Activated naive CD8-positive, alpha-beta T cell treated with anti-CD3 and anti-CD28 coated beads, Interleukin-2, amount 10 ng/mL, durations not matched to agents 7 days and 5 days (primary cell): ENCODE measurements around the gene TRAPPC11. TPM values are rescaled to one million over a fixed set of nuclear protein-coding genes. Genes with fewer than 3 reads are reported as not detected.
"Not testable (repeated sequence)": the region's sequence is repeated elsewhere in the genome, so short reads cannot be mapped to it uniquely, and the experiment has no call there.

Experiments
- ATAC-seq: fragments of 150-1000 bp; cut with Tn5 transposase; one replicate; pipeline ENCODE4 v1.10.0; 2021; ENCODE audit warnings: low read depth, moderate library complexity
- POLR2A ChIA-PET: fragments of 350-600 bp; sonication (Branson Sonifier 250); formaldehyde crosslinking; loops from one replicate; lab custom pipeline; 2021; ENCODE audit warnings: antibody characterized with exemption; lab: Charles Lee
- DNase-seq: peaks from one replicate; pipeline ENCODE4 v3.0.0; 2021
- H3K27ac Mint-ChIP-seq: one replicate; pipeline ENCODE4 v1.8.0; 2022; ENCODE audit warnings: mild to moderate bottlenecking, mixed read lengths
- H3K27me3 Mint-ChIP-seq: one replicate; pipeline ENCODE4 v1.8.0; 2022; ENCODE audit warnings: mild to moderate bottlenecking, moderate library complexity, mixed read lengths
- H3K36me3 Mint-ChIP-seq: one replicate; pipeline ENCODE4 v1.8.0; 2021; ENCODE audit warnings: mild to moderate bottlenecking, mixed read lengths
- H3K4me1 Mint-ChIP-seq: one replicate; pipeline ENCODE4 v1.8.0; 2021; ENCODE audit warnings: mixed read lengths
- H3K4me3 Mint-ChIP-seq: one replicate; pipeline ENCODE4 v1.8.0; 2022; ENCODE audit warnings: mild to moderate bottlenecking, moderate library complexity, mixed read lengths
- H3K9me3 Mint-ChIP-seq: one replicate; pipeline ENCODE4 v1.8.0; 2021; ENCODE audit warnings: mixed read lengths
- total RNA-seq, 2 experiments: library from RNA; stranded (reverse); gene quantifications; one replicate each; pipeline ENCODE4 v1.2.3, GENCODE V29; 2021

TRAPPC11 gene
- total RNA-seq: 10 to 100 TPM; 33.0 to 34.6 TPM

- H3K36me3 Mint-ChIP-seq: peaks cover 4% of the 10 kb centered on the region
- peaks cover 32% of the 10 kb centered on the region for H3K4me1 Mint-ChIP-seq
- H3K27ac Mint-ChIP-seq: peak within 1 kb of the TSS; percentile 94
- POLR2A ChIA-PET: interaction anchor here (0.8 to 2.1 kb wide), 3 partner anchors 12 to 154 kb away, joined by 4 to 14 read pairs (median 5); partner anchors contain the start of gene ING2
- DNase-seq: peak; percentile 91
- peak; percentile 100 for ATAC-seq
- no peaks in the 10 kb centered on the region for H3K27me3 Mint-ChIP-seq
- H3K9me3 Mint-ChIP-seq: no peaks in the 10 kb centered on the region
- H3K4me3 Mint-ChIP-seq: peak within 1 kb of the TSS; percentile 98
Observed at GRCh38 chr4:183659029-183659871, at the start of gene TRAPPC11, which contains the start of gene RWDD4. Gene TRAPPC11 (plus strand): TSS chr4:183659293. CDS start chr4:183663868, 4,575 bp downstream. Gene RWDD4 (minus strand): TSS chr4:183659185. CDS start chr4:183658952, 233 bp downstream.

DNA sequence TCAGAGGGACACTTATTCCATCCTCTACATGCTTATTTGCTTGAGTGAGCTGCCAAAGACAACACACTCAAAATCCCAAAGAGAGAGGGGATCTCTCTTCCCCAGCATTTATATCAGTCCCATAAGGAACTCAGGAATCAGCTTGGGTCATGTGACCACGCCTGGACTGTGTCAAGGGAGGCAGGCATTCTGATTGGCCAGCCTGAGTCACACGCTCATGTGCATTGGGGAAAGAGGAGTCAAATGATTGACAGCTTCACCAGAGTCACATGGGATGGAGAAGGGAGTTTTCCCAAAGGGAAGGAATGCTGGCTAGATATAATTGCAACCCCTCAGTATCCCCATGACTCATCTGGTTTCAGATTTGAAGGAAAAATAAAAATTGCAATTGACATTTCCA lies 49.1 kb upstream of the TRAPPC11 start:
- no peaks in the 10 kb centered on the region for H3K9me3 Mint-ChIP-seq
- ATAC-seq (no peak), DNase-seq (no peak)
- no peak overlapping the region for H3K27ac Mint-ChIP-seq
- POLR2A ChIA-PET: no interaction called here
- H3K4me1 Mint-ChIP-seq: no peaks in the 10 kb centered on the region
- no peak overlapping the region for H3K4me3 Mint-ChIP-seq
- no peaks in the 10 kb centered on the region for H3K36me3 Mint-ChIP-seq
- peaks cover 9% of the 10 kb centered on the region for H3K27me3 Mint-ChIP-seq

GRCh38 chr4:183610613-183611012 lies 48.5 kb upstream of the TRAPPC11 start:
- no peaks in the 10 kb centered on the region for H3K36me3 Mint-ChIP-seq
- H3K4me1 Mint-ChIP-seq: no peaks in the 10 kb centered on the region
- H3K27me3 Mint-ChIP-seq: peaks cover 11% of the 10 kb centered on the region
- no peaks in the 10 kb centered on the region for H3K9me3 Mint-ChIP-seq
- no peak overlapping the region for H3K27ac Mint-ChIP-seq
- no peak for DNase-seq
- POLR2A ChIA-PET: no interaction called here
- ATAC-seq: no peak
- no peak overlapping the region for H3K4me3 Mint-ChIP-seq

- no peak for DNase-seq
- ATAC-seq: no peak
- Mint-ChIP-seq H3K27me3 (peaks cover 14% of the 10 kb centered on the region), H3K9me3 (no peaks in the 10 kb centered on the region), H3K4me1 (no peaks in the 10 kb centered on the region), H3K36me3 (no peaks in the 10 kb centered on the region), H3K27ac (no peak overlapping the region), H3K4me3 (no peak overlapping the region)
- POLR2A ChIA-PET: no interaction called here
Observed at GRCh38 chr4:183611210-183611830, 47.8 kb upstream of the TRAPPC11 start.

DNA sequence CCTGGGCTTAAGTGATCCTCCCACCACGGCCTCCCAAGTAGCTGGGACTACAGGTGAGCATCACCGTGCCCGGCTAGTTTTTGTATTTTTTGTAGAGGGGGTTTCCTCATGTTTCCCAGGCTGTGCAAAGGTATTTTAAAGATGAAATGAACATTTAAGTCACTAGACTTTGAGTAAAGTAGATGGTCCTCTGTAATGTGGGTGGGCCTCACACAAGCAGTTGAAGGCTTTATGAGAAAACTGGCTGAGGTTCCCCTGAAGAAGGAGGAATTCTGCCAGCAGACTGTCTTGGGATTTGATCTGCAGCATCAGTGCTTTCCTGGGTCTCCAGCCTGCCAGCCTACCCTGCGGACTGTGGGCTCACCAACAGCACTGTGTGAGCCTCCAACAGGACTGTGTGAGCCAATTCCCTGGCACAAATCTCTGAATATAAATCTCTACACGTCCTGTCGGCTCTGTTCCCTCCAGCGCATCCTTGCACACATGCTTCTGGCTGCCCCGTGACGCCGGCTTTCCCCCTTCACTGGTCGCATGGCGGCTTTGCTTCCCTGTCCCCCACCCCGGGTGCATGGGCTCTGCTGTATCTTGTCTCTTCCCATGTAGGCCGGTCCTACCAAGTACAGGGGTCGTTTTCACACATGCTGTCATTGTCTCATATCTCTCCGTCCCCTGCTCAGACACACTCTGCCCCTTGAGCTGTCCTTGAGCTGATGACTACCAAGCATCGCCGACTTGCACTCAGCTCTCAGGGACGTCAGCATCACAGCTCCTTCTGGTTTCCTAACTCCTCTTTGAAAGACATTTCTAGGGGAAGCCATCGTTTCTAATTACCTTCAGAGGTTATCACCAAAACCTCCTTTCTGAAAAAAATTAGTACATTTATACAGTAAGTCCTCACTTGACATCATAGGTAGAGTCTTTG lies 46.5 kb upstream of the TRAPPC11 start:
- no peaks in the 10 kb centered on the region for H3K36me3 Mint-ChIP-seq
- POLR2A ChIA-PET: no interaction called here
- H3K4me1 Mint-ChIP-seq: no peaks in the 10 kb centered on the region

DNA sequence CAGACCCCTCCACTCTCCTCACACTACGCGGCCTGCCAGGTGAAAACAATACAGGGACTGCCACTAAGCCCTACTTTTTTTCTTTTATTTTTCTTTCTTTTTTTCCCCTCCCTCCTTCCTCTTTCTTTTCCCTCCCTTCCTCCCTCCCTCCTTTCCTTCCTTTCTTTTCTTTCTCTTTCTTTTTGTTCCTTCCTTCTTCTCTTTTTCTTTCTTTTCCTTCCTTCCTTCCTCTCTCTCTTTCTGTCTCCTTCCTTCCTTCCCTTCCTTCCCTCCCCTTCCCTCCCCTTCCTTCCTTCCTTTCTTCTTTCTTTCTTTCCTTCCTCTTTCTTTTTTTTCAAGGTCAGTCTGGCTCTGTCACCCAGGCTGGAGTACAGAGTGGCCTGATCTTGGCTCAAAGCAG lies 42.0 kb upstream of the TRAPPC11 start:
- H3K4me3 Mint-ChIP-seq: no peak overlapping the region
- no peak overlapping the region for H3K27ac Mint-ChIP-seq
- POLR2A ChIA-PET: no interaction called here
- H3K4me1 Mint-ChIP-seq: peaks cover 3% of the 10 kb centered on the region
- ATAC-seq: no peak
- H3K36me3 Mint-ChIP-seq: no peaks in the 10 kb centered on the region
- H3K27me3 Mint-ChIP-seq: peaks cover 18% of the 10 kb centered on the region
- no peak for DNase-seq
- H3K9me3 Mint-ChIP-seq: no peaks in the 10 kb centered on the region

More for the DNA sequence above, 46.5 kb upstream of the TRAPPC11 start:
- H3K9me3 Mint-ChIP-seq: no peaks in the 10 kb centered on the region
- H3K4me3 Mint-ChIP-seq: no peak overlapping the region
- ATAC-seq (no peak), DNase-seq (no peak)
- peaks cover 18% of the 10 kb centered on the region for H3K27me3 Mint-ChIP-seq
- H3K27ac Mint-ChIP-seq: no peak overlapping the region

GRCh38 chr4:183618681-183619080 lies 40.4 kb upstream of the TRAPPC11 start:
- Mint-ChIP-seq H3K9me3 (no peaks in the 10 kb centered on the region), H3K27ac (no peak overlapping the region), H3K27me3 (peaks cover 18% of the 10 kb centered on the region), H3K36me3 (no peaks in the 10 kb centered on the region), H3K4me1 (peaks cover 3% of the 10 kb centered on the region), H3K4me3 (no peak overlapping the region)
- ATAC-seq (no peak), DNase-seq (no peak)
- POLR2A ChIA-PET: no interaction called here

GRCh38 chr4:183620421-183620820 lies 38.7 kb upstream of the TRAPPC11 start:
- no peak for DNase-seq
- POLR2A ChIA-PET: no interaction called here
- Mint-ChIP-seq H3K4me1 (peaks cover 3% of the 10 kb centered on the region), H3K4me3 (no peak overlapping the region), H3K27me3 (peaks cover 9% of the 10 kb centered on the region), H3K27ac (no peak overlapping the region), H3K9me3 (no peaks in the 10 kb centered on the region), H3K36me3 (no peaks in the 10 kb centered on the region)
- ATAC-seq: no peak

DNA sequence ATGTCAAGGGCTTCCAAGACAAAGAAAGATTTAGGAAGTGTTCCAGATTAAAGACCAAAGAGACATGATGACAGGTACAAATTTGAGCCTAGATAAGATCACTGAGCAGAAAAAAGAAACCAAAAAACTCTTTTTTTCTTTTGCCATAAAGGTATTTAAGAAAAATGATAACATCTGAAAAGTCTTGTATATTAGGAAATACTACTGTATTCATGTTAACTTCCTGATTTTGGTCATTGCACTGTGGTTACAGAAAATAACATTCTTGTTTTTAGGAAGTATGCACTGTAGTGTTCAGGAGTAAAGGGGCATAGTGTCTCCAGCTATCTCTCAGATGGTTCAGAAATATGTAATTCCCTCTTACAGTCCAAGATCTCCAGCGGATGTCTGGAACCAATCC lies 37.2 kb upstream of the TRAPPC11 start:
- Mint-ChIP-seq H3K36me3 (no peaks in the 10 kb centered on the region), H3K9me3 (no peaks in the 10 kb centered on the region), H3K27me3 (peaks cover 4% of the 10 kb centered on the region), H3K27ac (no peak overlapping the region), H3K4me1 (peaks cover 3% of the 10 kb centered on the region), H3K4me3 (no peak overlapping the region)
- POLR2A ChIA-PET: no interaction called here
- no peak for DNase-seq
- ATAC-seq: no peak

DNA sequence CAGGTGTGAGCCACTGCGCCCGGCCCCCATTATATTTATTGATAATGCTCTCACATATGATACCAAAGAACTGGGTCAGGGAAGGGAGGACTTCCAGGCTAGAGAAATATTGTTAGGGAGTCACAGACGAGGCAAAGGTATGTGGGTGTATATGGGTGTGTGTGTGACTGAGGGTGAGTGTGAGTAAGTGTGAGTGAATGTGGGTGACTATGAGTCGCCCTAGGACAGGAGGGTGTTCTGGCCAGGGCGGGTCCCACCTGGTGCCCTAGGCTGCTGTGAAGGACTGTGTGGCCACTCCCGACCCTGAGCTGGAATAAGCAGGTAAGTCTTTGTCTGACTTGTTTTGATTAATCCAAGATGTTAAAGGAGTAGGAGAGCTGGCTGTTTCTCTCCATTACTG lies 34.5 kb upstream of the TRAPPC11 start:
- no peak for DNase-seq
- Mint-ChIP-seq H3K9me3 (no peaks in the 10 kb centered on the region), H3K27me3 (no peaks in the 10 kb centered on the region), H3K4me3 (no peak overlapping the region), H3K27ac (no peak overlapping the region), H3K36me3 (no peaks in the 10 kb centered on the region), H3K4me1 (peaks cover 3% of the 10 kb centered on the region)
- POLR2A ChIA-PET: no interaction called here
- ATAC-seq: no peak

GRCh38 chr4:183626168-183626567 lies 32.9 kb upstream of the TRAPPC11 start:
- Mint-ChIP-seq H3K27ac (no peak overlapping the region), H3K9me3 (no peaks in the 10 kb centered on the region), H3K4me1 (peaks cover 3% of the 10 kb centered on the region), H3K27me3 (no peaks in the 10 kb centered on the region), H3K36me3 (no peaks in the 10 kb centered on the region), H3K4me3 (no peak overlapping the region)
- no peak for DNase-seq
- POLR2A ChIA-PET: no interaction called here
- no peak for ATAC-seq

DNA sequence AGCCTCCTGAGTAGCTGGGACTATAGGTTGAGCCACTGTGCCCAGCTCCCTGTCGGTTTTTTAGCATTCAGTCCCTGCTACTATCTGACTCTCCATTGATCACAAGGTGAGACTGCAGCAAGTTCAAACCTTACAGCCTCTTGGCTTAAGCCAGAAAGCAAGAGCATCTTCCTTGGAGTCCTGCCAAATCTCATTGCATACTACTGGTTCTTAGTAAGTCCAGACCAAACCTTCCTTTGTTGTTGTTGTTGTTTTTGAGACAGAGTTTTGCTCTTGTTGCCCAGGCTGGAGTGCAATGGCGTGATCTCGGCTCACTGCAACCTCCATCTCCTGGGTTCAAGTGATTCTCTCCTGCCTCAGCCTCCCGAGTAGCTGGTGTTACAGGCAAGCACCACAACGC lies 31.8 kb upstream of the TRAPPC11 start:
- H3K36me3 Mint-ChIP-seq, H3K9me3 Mint-ChIP-seq, DNase-seq, H3K4me3 Mint-ChIP-seq, H3K4me1 Mint-ChIP-seq, H3K27me3 Mint-ChIP-seq, ATAC-seq, POLR2A ChIA-PET, H3K27ac Mint-ChIP-seq: not testable (repeated sequence)

- no peak overlapping the region for H3K4me3 Mint-ChIP-seq
Observed at GRCh38 chr4:183627979-183628588, 31.0 kb upstream of the TRAPPC11 start.

More at GRCh38 chr4:183627979-183628588, 31.0 kb upstream of the TRAPPC11 start:
- DNase-seq (no peak), ATAC-seq (no peak)
- no peaks in the 10 kb centered on the region for H3K4me1 Mint-ChIP-seq
- POLR2A ChIA-PET: no interaction called here
- H3K9me3 Mint-ChIP-seq: no peaks in the 10 kb centered on the region
- H3K36me3 Mint-ChIP-seq: no peaks in the 10 kb centered on the region
- peaks cover 1% of the 10 kb centered on the region for H3K27me3 Mint-ChIP-seq
- no peak overlapping the region for H3K27ac Mint-ChIP-seq
